Hepatocyte (in vitro differentiated cells): ENCODE data around the gene UBN1.

ENCODE experiments used
- CTCF ChIP-seq: fragments of 200-600 bp; sonication (generic); IDR thresholded peaks from 2 replicates; pipeline ENCODE4 v1.5.1; 2016; ENCODE audit warnings: antibody characterized with exemption, mild to moderate bottlenecking; ENCODE audit not compliant: poor library complexity
- EZH2 ChIP-seq: fragments of 200-600 bp; sonication (generic); IDR thresholded peaks from 2 replicates; pipeline ENCODE4 v1.6.1; 2016; ENCODE audit warnings: antibody characterized with exemption, mild to moderate bottlenecking, borderline replicate concordance

GRCh38 chr16:4799171-4799855 lies 48.0 kb upstream of the UBN1 start:
- TF ChIP-seq EZH2 (no peak), CTCF (no peak)
